OCI-LY3 (cell line): ENCODE data around the gene HAX1.
"Not testable (repeated sequence)": the region's sequence is repeated elsewhere in the genome, so short reads cannot be mapped to it uniquely, and the experiment has no call there.

Experiments
- CTCF ChIP-seq: fragments of 200-600, 300-600 bp; sonication (generic); IDR thresholded peaks from 2 replicates; pipeline ENCODE4 v1.5.1; 2014; ENCODE audit warnings: antibody characterized with exemption, low read length, low read depth
- EZH2phosphoT487 ChIP-seq: fragments of 200-600 bp; shearing (Covaris generic); IDR thresholded peaks from 2 replicates; pipeline ENCODE4 v1.6.1; 2018; ENCODE audit warnings: antibody characterized with exemption, mixed run types, low read depth

DNA sequence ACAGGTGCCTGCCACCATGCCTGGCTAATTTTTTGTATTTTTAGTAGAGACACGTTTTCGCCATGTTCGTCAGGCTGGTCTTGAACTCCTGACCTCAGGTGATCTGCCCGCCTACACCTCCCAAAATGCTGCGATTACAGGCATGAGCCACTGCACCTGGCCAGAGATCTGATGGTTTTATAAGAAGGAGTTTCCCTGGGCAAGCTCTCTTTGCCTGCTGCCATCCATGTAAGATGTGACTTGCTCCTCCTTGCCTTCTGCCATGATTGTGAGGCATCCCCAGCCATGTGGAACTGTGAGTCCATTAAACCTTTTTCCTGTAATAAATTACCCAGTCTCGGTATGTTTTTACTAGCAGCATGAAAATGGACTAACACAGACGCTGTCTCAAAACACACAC is 36.7 kb downstream of the HAX1 start:
- not testable (repeated sequence) for TF ChIP-seq CTCF, EZH2phosphoT487
